ENCODE measurements around the gene LIM2.

GRCh38 chr19:51398096-51398704, 10.4 kb upstream of the LIM2 start:
- no peak for TF ChIP-seq SUZ12 (IDR thresholded peaks at IDR 0.05; ENCODE audit: low read length)
- TF ChIP-seq CTCF (IDR thresholded peaks at IDR 0.05; ENCODE audit: control extremely low read depth in 1 of 3, insufficient read depth in 1 of 3, low read depth in 1 of 3, low read length in 3 of 3), result peak in 2 of 3 experiments; percentile 29 to 61; a peak in 2 of 4 replicates
- TF ChIP-seq POLR2AphosphoS5 (IDR thresholded peaks at IDR 0.05; ENCODE audit: low read depth, low read length), result no peak
- no peak for TF ChIP-seq RNF2 (IDR thresholded peaks at IDR 0.05; ENCODE audit: borderline replicate concordance, low read depth, low read length, missing control alignments, poor library complexity, severe bottlenecking)

Measured in H1 (cell line).